Posterior cingulate gyrus (tissue), 11 donors: ENCODE data around the gene PPP3R1.

Experiments
- DNase-seq, 10 donors: peaks; one replicate each; pipeline versions ENCODE4 v3.0.0 to v3.0.0-alpha.2; 2020 to 2021; ENCODE audit warnings: mixed read lengths in 3 of 10
- intact Hi-C: fragments of 100-400 bp; cut with DNase I; formaldehyde crosslinking; loops from one replicate; pipeline ENCODE4 v1.15.1; 2023

The PPP3R1 gene, protein sequence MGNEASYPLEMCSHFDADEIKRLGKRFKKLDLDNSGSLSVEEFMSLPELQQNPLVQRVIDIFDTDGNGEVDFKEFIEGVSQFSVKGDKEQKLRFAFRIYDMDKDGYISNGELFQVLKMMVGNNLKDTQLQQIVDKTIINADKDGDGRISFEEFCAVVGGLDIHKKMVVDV

DNA sequence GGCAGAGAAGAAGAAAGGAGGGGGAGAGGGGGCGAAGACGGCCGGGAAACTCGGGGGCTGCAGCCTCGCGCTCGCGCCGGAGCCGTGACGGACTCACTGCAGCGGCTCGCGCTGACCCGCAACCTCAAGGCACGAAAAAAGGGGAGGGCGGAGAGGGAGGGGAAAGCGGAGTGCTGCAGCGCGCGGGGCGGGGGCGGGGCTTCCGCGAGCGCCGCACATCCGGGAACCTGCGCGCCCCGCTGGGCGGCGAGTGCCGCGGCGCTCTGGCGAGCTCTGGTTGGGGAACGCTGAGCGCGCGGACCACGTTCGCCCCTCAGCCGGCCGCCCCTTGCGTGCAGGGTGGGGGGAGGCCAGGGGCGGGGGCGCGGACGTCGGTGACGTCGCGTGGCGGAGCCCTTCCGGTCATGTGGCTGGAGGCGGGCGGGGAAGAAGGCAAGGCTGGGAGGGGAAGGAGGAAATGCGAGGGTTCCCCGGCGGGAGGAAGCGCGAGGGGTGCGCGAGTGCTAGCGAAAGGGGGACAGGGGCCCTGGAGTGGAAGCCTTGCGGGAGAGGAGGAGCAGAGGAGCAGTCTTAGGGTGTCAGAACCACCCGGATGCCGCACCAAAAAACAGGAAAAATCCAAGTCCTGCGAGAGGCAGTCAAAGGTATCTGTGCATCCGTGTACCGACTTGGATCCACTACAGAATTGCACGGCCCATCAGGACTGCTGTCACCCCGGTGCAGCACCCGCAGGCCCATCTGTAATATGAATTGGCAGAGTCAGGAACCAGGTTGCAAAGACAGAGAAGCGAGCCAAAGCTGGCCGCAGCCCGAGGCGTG, at the start of gene PPP3R1:
TSS of gene PPP3R1 (minus strand) at position 133 of the 819 bp plus-strand sequence. CDS start 405 bp downstream, outside the sequence.
- DNase-seq, result peak; percentile 95 to 100 (median 98)
- intact Hi-C loops, result loop anchor here (10.0 kb wide), 1 partner anchor 188 kb away; the partner anchor contains the start of gene C1D

DNA sequence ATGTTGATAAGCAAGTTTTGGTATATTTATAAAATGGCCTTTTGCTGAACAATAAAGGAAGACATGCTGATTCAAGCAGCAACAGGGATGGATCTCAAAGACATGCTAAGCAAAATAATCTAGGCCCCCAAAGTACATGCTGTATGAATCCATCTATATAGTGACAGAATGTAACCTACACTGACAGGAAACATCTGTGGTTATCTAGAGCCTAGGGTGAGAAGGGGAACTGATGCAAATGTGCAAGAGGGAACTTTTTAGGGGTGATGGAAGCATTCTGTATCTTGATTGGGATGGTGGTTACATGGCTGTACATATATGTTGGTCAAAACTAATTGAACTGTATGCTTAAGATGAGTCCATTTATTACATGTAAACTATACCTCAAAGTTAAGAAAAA, 43.2 kb upstream of the PPP3R1 start:
- intact Hi-C loops, result loop anchor here (10.0 kb wide), 1 partner anchor 149 kb away; no protein-coding TSS in a partner anchor
- no peak for DNase-seq

DNA sequence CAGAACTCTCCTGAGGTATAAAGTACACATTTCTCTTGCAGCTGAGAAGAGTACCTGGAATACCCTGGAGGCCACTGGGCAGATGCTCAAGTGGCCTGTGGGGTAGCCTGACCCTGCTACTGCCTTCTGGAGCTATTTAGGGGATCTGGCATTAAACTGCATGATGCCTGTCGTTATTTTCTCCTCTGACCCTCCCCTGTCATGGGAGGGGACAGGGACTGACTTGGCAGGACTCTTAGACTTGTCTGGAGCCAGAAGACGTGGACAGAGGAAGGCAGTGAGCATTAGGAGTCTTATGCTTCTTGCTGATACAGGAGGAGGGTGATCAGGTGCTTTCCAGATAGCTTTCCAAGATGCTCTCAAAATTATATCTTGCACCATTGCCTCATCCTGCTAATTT, 42.6 kb upstream of the PPP3R1 start:
- intact Hi-C loops, result loop anchor here (10.0 kb wide), 1 partner anchor 150 kb away; no protein-coding TSS in a partner anchor
- DNase-seq, result no peak

DNA sequence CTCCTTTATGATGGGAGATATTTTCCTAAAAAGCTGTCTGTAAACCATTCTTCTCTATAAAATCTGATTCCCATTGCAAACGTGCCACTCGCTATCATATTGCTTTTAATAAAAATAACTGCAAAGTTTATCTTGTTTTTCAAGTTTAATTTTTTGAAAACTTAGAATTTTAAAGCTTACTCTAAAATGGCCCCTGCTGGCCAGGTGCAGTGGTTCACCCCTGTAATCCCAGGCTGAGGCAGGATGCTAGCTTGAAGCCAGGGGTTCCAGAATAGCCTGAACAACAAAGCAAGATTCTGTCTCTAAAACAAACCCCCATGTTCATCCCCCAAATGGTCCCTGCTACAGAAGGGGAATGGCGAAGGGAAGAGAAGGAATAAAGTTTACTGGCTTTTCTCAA, 41.9 kb upstream of the PPP3R1 start:
- intact Hi-C loops, result loop anchor here (10.0 kb wide), 1 partner anchor 151 kb away; no protein-coding TSS in a partner anchor
- DNase-seq, result no peak

DNA sequence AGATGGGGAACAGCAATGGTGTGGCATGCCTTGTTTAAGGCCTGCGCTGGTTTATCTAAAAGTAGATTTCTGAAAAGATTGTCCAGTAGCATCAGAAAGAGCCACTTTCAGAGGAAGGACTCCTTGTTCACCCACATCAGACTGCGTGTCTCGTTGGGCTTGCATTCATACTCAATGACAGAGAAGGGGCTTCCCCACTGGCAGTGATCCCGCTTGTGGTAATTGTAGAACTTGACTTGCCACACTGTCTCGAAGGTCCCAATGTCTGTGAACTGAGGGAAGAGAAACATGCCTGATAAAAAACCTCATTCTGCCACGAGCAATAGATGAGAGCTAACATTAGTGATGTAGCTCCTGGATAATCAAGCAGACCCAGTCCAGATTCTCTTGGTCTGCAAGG, 41.4 kb upstream of the PPP3R1 start:
- intact Hi-C loops, result loop anchor here (10.0 kb wide), 1 partner anchor 151 kb away; no protein-coding TSS in a partner anchor
- DNase-seq, result no peak

DNA sequence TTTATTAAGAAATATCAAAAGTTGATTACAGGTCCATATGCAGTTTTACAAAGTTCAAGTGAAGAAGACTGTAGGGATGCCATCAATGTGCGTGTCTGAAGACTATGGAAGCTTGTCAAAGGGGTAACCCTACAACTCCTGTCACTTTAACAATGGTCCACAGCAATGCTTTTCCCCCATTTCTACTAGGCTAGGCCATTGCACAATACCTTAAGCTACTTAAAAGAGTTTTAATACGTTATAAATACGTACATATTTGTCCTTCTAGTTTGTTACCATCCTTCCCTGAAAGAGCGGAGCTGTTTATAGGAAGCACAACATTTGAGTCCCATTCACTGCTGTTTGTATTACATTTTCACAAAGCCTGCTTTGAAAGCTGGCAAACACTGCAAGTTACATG, 40.7 kb upstream of the PPP3R1 start:
- intact Hi-C loops, result loop anchor here (10.0 kb wide), 1 partner anchor 152 kb away; no protein-coding TSS in a partner anchor
- DNase-seq, result no peak

DNA sequence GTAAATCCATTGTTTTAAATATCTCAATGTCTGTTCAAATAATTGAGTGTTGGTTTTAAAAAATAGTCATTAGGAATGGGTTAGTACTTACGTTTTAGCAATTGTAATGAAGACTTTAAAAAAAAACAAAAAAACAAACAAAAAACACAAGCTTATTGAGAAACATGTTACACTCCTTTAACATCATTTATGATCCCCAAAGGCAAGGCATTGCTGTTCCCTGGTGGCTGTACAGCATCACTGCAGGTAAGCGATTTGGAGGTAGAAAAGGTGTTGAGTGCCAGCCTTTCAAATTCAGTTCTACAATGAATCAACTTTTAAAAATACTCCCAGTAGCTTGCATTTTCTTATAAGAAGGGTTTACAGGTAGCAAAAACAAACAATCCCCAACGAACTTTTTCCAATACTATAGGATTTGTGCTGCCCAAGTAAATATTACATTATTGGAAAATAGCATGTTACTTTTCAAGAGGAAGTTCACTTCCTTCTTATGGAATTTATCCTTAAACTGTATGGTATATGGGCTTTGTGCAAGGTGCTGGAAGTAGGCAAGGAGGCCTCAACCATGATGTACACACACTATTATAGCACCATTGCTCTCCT, 39.9 kb upstream of the PPP3R1 start:
- intact Hi-C loops, result loop anchor here (10.0 kb wide), 1 partner anchor 153 kb away; no protein-coding TSS in a partner anchor
- no peak for DNase-seq

DNA sequence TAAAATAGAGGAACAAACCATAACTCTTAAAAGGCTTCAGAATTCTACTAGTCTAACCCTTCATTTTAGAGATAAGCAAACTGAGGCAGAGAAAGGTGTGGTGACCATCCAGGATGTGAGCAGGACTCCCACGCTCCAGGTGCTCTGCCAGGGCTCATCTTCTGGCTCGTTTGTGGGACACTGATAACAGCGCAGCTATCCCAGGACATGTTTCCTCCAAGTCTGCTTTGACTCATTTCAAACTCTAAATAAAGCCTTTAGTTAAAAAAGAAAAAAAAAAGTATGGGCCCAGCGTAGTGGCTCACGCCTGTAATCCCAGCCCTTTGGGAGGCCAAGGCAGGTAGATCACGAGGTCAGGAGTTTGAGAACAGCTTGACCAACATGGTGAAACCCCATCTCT, 39.0 kb upstream of the PPP3R1 start:
- intact Hi-C loops, result loop anchor here (10.0 kb wide), 1 partner anchor 153 kb away; no protein-coding TSS in a partner anchor
- DNase-seq, result no peak

DNA sequence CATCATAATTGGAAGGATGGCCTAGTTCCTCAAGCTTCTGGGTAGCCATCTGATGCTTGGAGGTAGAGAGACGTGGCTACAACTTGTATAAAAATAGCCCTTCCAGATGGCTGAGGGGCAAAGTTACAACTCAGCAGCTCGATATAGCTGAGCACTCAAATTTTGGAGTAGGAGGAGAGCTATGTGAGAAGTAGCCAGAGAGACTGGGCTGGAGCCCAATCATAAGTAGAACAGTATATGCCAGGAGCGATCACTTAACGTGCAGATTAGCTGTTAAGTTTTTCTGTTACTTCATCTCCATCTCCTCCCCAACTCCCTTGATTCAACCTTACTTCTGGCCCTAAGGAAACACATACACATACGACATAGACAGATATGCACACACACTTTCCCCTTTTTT, 38.6 kb upstream of the PPP3R1 start:
- intact Hi-C loops, result loop anchor here (10.0 kb wide), 1 partner anchor 154 kb away; no protein-coding TSS in a partner anchor
- peak in 1 of 10 donors; percentile 15 for DNase-seq

DNA sequence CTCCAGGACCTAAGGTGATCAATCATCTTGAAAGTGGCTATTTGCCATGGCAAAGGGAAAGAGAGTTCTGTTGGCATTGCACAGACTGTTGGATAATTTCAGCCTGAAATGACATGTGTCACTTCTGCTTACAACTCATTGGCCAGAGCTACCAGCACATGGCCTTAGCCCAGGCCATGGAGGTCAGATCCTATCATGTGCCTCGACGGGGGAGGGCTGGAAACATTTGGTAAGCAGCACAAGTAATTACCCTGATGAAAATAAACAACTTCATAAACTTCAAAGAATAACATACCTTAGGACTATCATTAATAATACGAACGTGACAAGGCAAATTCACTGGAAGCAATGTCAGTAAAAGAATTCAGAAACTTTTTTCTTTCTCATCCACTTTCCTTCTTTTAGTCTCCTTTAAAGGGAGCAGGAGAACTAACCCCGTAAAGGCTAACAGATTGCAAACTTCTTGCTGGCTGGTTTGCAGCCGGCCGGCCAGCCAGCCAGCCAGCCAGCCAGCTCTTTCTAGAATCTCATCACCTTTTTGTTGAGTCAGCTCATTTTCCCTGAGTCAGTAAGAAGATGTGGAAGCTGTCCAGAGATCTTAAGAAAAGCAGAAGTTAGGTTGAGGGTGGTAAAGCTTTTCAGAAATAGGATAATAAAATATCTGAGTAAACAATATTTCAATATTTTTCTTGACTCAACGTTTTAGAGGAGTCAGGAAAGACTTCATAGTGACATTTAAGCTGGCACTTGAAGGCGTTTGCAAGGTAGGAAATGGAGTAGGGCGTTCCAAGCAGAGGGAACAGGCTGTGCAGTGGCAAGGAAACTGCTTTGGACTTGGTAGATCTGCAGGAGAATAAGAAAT, 35.5 kb upstream of the PPP3R1 start:
- intact Hi-C loops, result no loop called here
- peak in 2 of 10 donors; percentile 32 to 34 for DNase-seq

DNA sequence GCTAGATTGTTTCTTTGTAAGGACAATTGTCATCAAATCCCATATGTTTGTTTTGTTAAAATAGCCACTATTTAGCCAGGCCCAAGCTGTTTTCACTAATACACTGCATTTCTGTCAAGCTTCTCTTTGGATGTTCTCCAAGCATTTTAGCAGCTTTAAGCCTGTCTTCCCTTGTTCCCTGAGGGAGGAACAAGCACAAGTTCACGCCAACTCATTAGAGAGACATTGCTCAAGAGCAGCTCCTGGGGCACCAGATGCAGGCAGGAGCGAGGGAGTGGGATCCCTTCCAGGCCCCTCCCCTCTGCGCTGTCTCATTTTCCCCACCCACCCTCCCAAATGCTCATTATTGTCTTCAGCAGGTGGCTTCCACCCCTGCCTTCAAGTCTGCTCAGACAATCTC, 32.6 kb upstream of the PPP3R1 start:
- peak in 8 of 10 donors; percentile 13 to 88 (median 42) for DNase-seq
- intact Hi-C loops, result loop anchor here (5.0 kb wide), 1 partner anchor 88 kb away; no protein-coding TSS in a partner anchor

DNA sequence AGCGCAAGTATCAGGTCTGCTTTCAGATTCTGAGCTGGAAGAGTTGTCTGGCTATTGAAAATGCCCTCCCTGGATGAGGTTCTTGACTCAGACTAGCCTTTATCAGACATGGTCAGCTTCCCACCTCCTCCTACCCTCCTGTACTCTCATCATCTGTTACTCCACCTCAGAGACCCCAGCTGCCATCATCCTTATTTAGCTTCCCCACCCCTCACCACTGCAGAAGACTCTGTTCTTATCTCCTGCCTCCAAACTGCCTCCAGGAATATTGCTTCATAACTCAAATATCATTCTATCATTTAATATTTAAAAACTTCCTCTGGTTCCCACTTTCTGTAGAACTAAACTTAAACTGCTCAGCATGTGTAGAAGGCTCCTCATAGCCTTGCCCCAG, 31.1 kb upstream of the PPP3R1 start:
- intact Hi-C loops, result loop anchor here (1.0 to 5.0 kb wide), 2 partner anchors 86 to 161 kb away; no protein-coding TSS in a partner anchor
- no peak for DNase-seq

DNA sequence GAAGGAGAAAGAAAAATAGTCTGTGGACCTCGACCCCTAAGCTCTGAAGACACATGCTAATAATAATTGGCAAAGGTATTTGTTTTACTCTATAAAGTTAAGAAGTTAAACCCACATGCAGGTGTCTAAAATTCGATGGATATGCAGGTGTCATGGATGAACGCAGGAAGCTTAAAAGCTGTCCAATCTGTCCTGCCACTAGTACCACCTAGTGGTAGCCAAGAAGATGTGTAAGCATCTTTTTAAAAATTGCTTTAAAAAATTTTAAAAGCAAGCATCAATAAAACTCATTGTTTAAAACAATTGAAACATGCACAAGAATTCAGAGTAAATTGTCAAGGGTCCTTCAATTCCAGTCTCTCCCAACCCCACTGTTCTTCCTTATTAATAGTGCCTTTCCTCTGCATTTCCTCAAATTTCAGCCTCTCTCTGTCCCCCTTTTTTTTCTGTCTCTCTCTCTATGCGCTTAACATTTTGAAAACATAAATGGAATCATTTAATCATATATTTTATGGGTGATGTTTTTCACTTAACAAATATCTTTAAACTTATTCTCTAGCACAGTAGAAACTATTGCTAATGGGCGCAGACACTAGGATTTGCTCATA, 30.6 kb upstream of the PPP3R1 start:
- no peak for DNase-seq
- intact Hi-C loops, result loop anchor here (1.0 to 5.0 kb wide), 2 partner anchors 86 to 161 kb away; no protein-coding TSS in a partner anchor

DNA sequence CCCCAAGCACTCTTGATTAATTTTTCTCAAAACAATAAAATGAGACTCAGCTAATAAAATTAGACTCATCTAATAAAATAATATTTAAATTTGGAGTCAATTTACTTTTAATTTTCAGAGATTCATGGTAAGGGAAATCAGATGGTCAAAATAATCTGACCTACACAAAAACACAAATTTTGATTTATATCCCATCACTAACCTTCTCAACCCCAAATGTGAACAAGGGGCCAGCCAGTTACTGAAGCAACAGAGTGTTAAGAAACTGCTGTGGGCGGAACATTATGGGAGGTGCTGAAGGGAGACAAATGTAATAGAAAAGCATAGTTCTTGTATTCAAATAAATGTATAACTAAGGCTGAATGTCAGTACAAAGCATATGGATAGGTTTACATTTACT, 28.5 kb upstream of the PPP3R1 start:
- intact Hi-C loops, result loop anchor here (5.0 kb wide), 1 partner anchor 83 kb away; no protein-coding TSS in a partner anchor
- DNase-seq, result no peak

DNA sequence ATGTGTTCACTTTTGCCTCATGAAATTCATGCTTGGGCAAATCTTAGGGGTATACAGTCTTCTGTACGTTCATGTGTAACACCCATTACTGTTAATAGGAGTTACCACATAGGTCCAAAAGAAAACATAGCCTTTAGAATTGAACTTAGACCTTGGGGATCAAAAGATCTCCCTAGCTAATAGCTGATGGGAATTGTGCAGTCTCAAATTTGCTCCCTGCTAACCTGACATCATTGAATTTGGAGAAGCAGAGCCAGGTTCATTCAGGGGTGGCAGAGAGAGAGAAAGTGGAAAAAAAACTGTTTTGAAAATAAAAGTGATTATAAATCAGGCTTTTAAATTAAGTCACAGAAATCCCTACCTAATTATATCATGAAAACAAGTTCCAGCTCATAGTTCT, 28.0 kb upstream of the PPP3R1 start:
- DNase-seq, result no peak
- intact Hi-C loops, result loop anchor here (5.0 kb wide), 1 partner anchor 83 kb away; no protein-coding TSS in a partner anchor

DNA sequence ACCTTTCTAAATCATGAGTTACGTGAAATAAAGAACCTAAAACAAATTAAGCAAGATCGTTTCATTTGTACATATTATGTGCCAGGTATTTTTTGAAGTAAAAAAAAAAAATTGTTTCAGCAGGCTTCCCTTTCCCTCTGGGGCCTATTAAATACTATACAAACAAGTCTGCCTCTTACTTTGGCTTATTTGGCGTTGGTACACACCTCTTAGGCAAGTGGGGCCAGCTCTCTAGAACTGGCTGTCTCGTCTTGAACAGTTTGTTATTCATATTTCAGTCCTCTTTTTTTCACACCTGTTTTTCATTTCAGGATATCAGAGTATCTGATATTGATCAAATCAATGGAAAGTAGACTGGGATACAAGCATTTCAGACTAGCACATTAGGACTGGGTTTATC, 27.4 kb upstream of the PPP3R1 start:
- no peak for DNase-seq
- intact Hi-C loops, result loop anchor here (5.0 kb wide), 1 partner anchor 82 kb away; no protein-coding TSS in a partner anchor

DNA sequence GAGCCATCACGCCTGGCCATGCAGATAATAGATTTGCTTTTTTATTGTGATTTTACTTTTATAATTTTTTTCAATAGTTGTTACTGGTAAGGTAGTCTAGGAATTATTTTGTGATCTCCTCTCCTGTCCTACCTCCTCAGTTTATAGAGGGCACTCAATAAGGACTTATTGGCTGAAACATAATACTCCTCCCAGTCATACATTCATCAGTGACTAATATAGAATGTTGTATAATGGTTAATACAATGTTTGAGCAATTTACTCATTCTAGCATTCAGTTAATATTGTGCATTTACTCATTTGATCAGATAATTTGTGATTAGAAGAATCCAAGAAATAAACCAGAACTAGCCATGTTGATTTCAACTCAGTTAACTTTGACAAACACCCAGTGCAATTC, 25.8 kb upstream of the PPP3R1 start:
- DNase-seq, result no peak
- intact Hi-C loops, result no loop called here

DNA sequence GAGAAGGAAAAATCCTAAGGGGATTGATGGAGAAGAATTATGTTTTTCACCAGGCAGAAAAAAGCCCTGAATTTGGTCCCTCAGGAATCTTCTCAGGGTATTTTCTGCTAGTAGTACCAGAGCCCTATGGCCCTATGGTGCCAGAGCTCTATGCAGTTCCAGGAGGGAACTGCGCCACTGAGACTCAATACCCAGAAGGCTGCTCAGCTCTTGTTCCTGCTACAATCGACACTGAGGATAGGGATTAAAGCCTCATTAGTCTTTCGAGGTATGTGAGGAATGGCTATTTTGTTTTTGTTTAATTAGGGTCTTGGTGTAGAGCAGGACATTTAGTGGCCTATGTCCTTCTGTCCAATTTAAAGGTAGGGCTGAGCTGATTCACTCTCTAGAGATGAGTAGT, 21.7 kb upstream of the PPP3R1 start:
- intact Hi-C loops, result no loop called here
- no peak for DNase-seq
